Neural cell (in vitro differentiated cells): ENCODE measurements around the gene DCUN1D3. TPM values are rescaled to one million over a fixed set of nuclear protein-coding genes. Genes with fewer than 3 reads are reported as not detected.

Experiments
- H2AFZ ChIP-seq: fragments of 200-600, 300-800 bp; sonication (generic), shearing (Covaris generic); 2 replicates; pipeline ENCODE4 v1.6.0; 2014; ENCODE audit warnings: low read depth, mild to moderate bottlenecking, antibody characterized with exemption, low read length, moderate library complexity
- H3F3A ChIP-seq: fragments of 200-600 bp; shearing (Covaris generic); 2 replicates; pipeline ENCODE4 v1.6.1; 2016; ENCODE audit warnings: mild to moderate bottlenecking, moderate library complexity, mixed read lengths, antibody characterized with exemption, low read length; ENCODE audit not compliant: insufficient read depth, poor library complexity, severe bottlenecking
- H3K27ac ChIP-seq: fragments of 200-600, 300-800 bp; sonication (generic), shearing (Covaris generic); 2 replicates; pipeline ENCODE4 v1.5.1; 2014; ENCODE audit warnings: mild to moderate bottlenecking, low read length, moderate library complexity
- H3K27me3 ChIP-seq: fragments of 300-800, 200-600 bp; sonication (generic), shearing (Covaris generic); 2 replicates; pipeline ENCODE4 v1.6.0; 2014; ENCODE audit warnings: mild to moderate bottlenecking, low read depth, low read length, moderate library complexity; ENCODE audit not compliant: insufficient read depth
- H3K36me3 ChIP-seq: fragments of 300-800, 200-600 bp; sonication (generic), shearing (Covaris generic); 2 replicates; pipeline ENCODE4 v1.5.1; 2014; ENCODE audit warnings: mild to moderate bottlenecking, antibody characterized with exemption, low read length, moderate library complexity; ENCODE audit not compliant: insufficient read depth
- H3K4me2 ChIP-seq: fragments of 300-800, 200-600 bp; sonication (generic), shearing (Covaris generic); 2 replicates; pipeline ENCODE4 v1.6.0; 2014; ENCODE audit warnings: mild to moderate bottlenecking, low read length
- H3K4me3 ChIP-seq: fragments of 300-800, 200-600 bp; sonication (generic), shearing (Covaris generic); 2 replicates; pipeline ENCODE4 v1.5.1; 2014; ENCODE audit warnings: mild to moderate bottlenecking, low read length, moderate library complexity
- H3K79me2 ChIP-seq: fragments of 200-600 bp; shearing (Covaris generic); replicated peaks from 2 replicates; pipeline ENCODE4 v1.6.0; 2014; ENCODE audit warnings: mild to moderate bottlenecking, low read length, moderate library complexity; ENCODE audit not compliant: insufficient read depth
- H3K9ac ChIP-seq: fragments of 300-800, 200-600 bp; sonication (generic), shearing (Covaris generic); 2 replicates; pipeline ENCODE4 v1.6.1; 2016; ENCODE audit warnings: mild to moderate bottlenecking, low read length, mixed read lengths
- H3K9me2 ChIP-seq: fragments of 200-600 bp; shearing (Covaris generic); 2 replicates; pipeline ENCODE4 v1.6.1; 2016; ENCODE audit warnings: mild to moderate bottlenecking, low read length, mixed read lengths; ENCODE audit not compliant: insufficient read depth
- H3K9me3 ChIP-seq: fragments of 200-600, 300-800 bp; sonication (generic), shearing (Covaris generic); 2 replicates; pipeline ENCODE4 v1.6.1; 2016; ENCODE audit warnings: mild to moderate bottlenecking, mixed run types, low read length, moderate library complexity, mixed read lengths
- H4K20me1 ChIP-seq: fragments of 200-600 bp; shearing (Covaris generic); 2 replicates; pipeline ENCODE4 v1.6.1; 2016; ENCODE audit warnings: mild to moderate bottlenecking, mixed run types; ENCODE audit not compliant: insufficient read depth
- CTCF ChIP-seq: fragments of 450-650 bp; IDR thresholded peaks from 2 replicates; pipeline ENCODE4 v1.5.1; 2014; ENCODE audit warnings: antibody characterized with exemption, mild to moderate bottlenecking, moderate library complexity; ENCODE audit not compliant: poor library complexity, severe bottlenecking
- EP300 ChIP-seq: fragments of 450-650 bp; conservative IDR thresholded peaks from 2 replicates; pipeline ENCODE4 v1.6.1; 2014; ENCODE audit warnings: antibody characterized with exemption, mild to moderate bottlenecking, moderate library complexity; ENCODE audit not compliant: poor library complexity, severe bottlenecking
- EZH2 ChIP-seq: fragments of 200-600, 300-800 bp; shearing (Covaris generic), sonication (generic); IDR thresholded peaks from 2 replicates; pipeline ENCODE4 v1.6.1; 2014; ENCODE audit warnings: antibody characterized with exemption, low read length, borderline replicate concordance, mild to moderate bottlenecking; ENCODE audit not compliant: insufficient read depth, poor library complexity, severe bottlenecking
- MXI1 ChIP-seq: fragments of 450-650 bp; conservative IDR thresholded peaks from 2 replicates; pipeline ENCODE4 v1.6.1; 2014; ENCODE audit warnings: antibody characterized with exemption, mild to moderate bottlenecking; ENCODE audit not compliant: poor library complexity, severe bottlenecking
- POLR2AphosphoS5 ChIP-seq: IDR thresholded peaks from 2 replicates; pipeline ENCODE4 v1.6.1; 2012
- RAD21 ChIP-seq: fragments of 450-650 bp; conservative IDR thresholded peaks from 2 replicates; pipeline ENCODE4 v1.6.1; 2014; ENCODE audit warnings: antibody characterized with exemption, mild to moderate bottlenecking, moderate library complexity
- REST ChIP-seq: IDR thresholded peaks from 2 replicates; pipeline ENCODE4 v1.6.1; 2012; ENCODE audit warnings: borderline replicate concordance
- SMC3 ChIP-seq: fragments of 450-650 bp; conservative IDR thresholded peaks from 2 replicates; pipeline ENCODE4 v1.6.1; 2014; ENCODE audit warnings: antibody characterized with exemption, mild to moderate bottlenecking, moderate library complexity; ENCODE audit not compliant: poor library complexity
- TAF1 ChIP-seq: IDR thresholded peaks from 2 replicates; pipeline ENCODE4 v1.6.1; 2012; ENCODE audit warnings: low read depth
- polyA plus RNA-seq: library from polyadenylated mRNA; depleted of rRNA; stranded (reverse); fragments of >200 nt; gene quantifications from 2 replicates; pipeline ENCODE4 v1.2.3, GENCODE V29; 2014

The DCUN1D3 gene
- polyA plus RNA-seq, 1 donor from 2014 or later = 9.2 TPM

- no peaks in the 10 kb centered on the region for H3K36me3 ChIP-seq
Measured at GRCh38 chr16:20937736-20938135, 37.6 kb upstream of the DCUN1D3 start.

GRCh38 chr16:20933589-20933988 is 33.4 kb upstream of the DCUN1D3 start:
- H3K4me3 ChIP-seq = no peak overlapping the region
- no peaks in the 10 kb centered on the region for H3K36me3 ChIP-seq
- H3K27me3 ChIP-seq = no peaks in the 10 kb centered on the region
- H3K79me2 ChIP-seq = no peaks in the 10 kb centered on the region
- no peak overlapping the region for H2AFZ ChIP-seq
- H3K4me2 ChIP-seq = no peak overlapping the region
- no peaks in the 10 kb centered on the region for H4K20me1 ChIP-seq
- TF ChIP-seq TAF1 (no peak), EP300 (no peak), EZH2 (no peak), RAD21 (no peak), REST (no peak)
- no peaks in the 10 kb centered on the region for H3F3A ChIP-seq
- H3K27ac ChIP-seq = no peak overlapping the region
- no peak overlapping the region for H3K9ac ChIP-seq
- H3K9me2 ChIP-seq = no peaks in the 10 kb centered on the region
- H3K9me3 ChIP-seq = no peaks in the 10 kb centered on the region

More at GRCh38 chr16:20937736-20938135, 37.6 kb upstream of the DCUN1D3 start:
- H3K27ac ChIP-seq = no peak overlapping the region
- H3K27me3 ChIP-seq = no peaks in the 10 kb centered on the region
- no peaks in the 10 kb centered on the region for H3F3A ChIP-seq
- no peak overlapping the region for H3K4me2 ChIP-seq
- H3K9ac ChIP-seq = no peak overlapping the region
- no peaks in the 10 kb centered on the region for H3K9me2 ChIP-seq
- no peaks in the 10 kb centered on the region for H3K9me3 ChIP-seq
- H4K20me1 ChIP-seq = no peaks in the 10 kb centered on the region
- no peak overlapping the region for H2AFZ ChIP-seq
- no peaks in the 10 kb centered on the region for H3K79me2 ChIP-seq
- H3K4me3 ChIP-seq = no peak overlapping the region
- TF ChIP-seq EZH2 = no peak
- TF ChIP-seq CTCF = no peak
- no peak for TF ChIP-seq MXI1
- no peak for TF ChIP-seq RAD21

DNA sequence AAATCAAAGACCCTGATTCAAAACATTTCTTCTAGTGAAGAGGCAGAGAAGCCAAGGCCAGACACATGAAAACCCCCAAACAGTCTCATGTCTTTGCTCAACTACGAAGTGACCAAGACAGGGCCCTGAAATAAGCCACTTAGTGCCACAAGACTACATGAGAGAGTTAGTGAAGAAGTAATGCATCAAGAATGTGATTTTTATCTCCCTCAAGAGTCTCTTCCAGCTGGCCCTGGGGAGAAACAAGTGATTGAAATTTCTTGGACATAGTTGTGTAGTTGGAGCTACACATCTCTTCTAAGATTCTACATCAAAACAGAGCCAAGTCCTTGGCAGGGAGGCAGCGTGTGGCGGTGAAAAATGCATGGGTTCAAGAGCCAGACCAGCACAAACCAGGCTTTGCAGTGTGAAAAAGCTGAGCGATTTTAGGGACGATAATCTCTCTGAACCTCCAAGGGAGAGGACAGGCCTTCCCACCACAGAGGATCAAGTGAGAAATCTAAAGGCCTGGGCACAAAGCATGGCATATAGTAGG is 31.0 kb upstream of the DCUN1D3 start:
- Histone ChIP-seq H3K4me2 (no peak overlapping the region), H3F3A (no peaks in the 10 kb centered on the region), H3K79me2 (no peaks in the 10 kb centered on the region), H2AFZ (no peak overlapping the region), H4K20me1 (no peaks in the 10 kb centered on the region), H3K27ac (no peak overlapping the region), H3K9me3 (no peaks in the 10 kb centered on the region), H3K9ac (no peak overlapping the region), H3K9me2 (no peaks in the 10 kb centered on the region), H3K36me3 (no peaks in the 10 kb centered on the region), H3K27me3 (no peaks in the 10 kb centered on the region), H3K4me3 (no peak overlapping the region)
- no peak for TF ChIP-seq SMC3
- no peak for TF ChIP-seq POLR2AphosphoS5
- no peak for TF ChIP-seq CTCF
- no peak for TF ChIP-seq EP300
- TF ChIP-seq EZH2 = no peak
- no peak for TF ChIP-seq REST
- TF ChIP-seq MXI1 = no peak
- no peak for TF ChIP-seq RAD21
- TF ChIP-seq TAF1 = no peak
